NCI-H2107 (cell line): ENCODE measurements around the gene DDX59.
A peak's percentile ranks its signal among the peaks of the same experiment; 100 is the strongest.

Experiments
- DNase-seq: peaks from one replicate; lab custom pipeline; 2025; lab: John Stamatoyannopoulos, UW

Gene DDX59

DNA sequence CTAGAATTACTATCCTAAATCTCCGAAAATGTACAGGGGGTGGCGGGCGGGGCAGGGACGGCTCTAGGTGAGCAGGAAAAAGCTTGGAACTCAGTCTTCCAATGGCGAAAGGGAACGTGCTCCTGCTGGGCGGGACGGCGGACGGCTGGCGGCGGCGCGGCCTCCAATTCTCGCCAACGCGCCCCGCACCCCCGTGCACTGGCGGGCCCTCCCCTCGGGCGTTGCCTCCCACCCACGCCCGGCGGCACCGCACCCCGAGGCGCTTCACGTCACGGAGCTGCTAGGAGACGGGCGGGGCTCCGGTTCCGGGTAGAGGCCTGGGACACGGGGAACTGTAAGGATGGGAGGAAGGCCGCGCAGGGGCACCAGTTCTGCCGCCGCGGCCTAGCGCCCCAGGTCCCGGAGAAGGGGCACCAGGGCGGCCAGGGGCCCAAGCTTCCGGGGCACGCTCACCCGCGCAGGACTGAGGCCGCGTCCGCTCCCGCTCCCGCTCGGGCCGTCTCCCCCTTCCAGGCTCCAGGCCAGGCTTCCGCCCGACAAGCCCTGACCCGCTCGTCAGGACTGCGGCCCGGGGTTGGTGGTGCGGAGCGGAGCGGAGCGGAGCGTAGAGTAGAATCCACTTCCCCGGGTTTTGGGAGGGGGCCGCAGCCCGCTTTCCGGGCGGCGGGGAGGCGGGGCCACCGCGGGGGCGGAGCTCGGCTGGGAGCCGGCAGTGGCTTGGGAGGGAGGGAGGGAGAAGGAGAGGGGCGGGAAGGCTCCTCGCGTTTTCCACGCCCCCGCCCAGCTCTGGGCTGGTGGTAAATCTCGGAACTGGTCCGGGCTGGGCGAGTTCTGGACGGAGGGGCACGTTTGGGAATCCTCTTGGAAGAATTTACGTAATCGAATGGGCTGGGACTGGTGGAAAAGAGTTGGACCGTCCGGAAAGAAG lies at the start of gene DDX59:
Gene DDX59, minus strand, starts transcription at position 594 of the 928 bp plus-strand sequence. CDS start 3,167 bp downstream, outside the sequence.
- peak; percentile 95 for DNase-seq

DNA sequence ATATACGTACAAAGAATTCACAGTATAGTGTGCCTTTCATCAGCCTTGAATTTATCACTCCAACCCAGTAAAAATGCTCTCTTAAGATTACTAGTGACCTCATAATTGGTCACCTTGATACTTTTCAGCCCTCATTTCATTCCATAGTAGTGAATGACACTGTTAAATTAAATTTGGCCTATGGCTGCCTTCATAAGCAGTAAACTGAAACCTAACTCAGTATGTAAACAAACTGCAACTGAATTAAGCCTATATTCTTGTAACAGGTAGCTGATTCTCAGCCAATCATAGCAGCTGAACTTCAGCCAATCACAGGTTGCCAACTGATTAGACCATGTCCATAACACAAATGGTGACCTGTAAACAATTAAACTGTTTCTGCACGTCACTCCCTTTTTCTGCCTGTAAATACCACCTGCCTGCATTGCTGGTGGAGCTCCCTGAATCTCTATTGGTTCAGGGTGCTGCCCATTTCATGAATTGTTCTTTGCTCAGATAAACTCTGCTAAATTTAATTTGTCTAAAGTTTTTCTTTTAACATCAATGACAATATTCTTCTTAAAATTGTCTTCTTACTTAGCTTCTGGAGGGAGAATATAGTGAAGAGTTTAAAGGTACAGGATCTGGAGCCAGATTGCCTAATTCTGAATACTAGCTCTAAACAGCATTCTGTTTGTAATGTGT lies 44.9 kb upstream of the DDX59 start:
- no peak for DNase-seq

DNA sequence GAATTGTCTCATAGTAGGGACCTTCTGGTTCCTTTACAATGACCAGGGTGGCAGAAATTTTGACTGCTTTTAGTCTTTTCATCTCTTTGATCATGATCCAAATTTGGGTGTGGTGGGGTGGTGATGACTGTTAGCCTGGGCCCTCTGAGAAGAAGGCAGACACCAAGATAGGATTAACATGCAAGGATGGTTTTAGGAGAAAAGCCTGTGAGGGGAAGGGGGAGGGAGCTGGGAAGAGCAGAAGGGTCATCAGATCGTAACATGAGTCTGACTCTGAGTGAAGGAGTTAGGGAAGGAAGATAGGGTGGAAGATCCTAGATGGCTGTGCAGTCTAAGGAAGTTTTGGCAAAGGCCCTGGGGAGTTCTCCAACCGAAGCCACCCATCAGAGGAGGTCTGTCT lies 40.5 kb upstream of the DDX59 start:
- DNase-seq: no peak

DNA sequence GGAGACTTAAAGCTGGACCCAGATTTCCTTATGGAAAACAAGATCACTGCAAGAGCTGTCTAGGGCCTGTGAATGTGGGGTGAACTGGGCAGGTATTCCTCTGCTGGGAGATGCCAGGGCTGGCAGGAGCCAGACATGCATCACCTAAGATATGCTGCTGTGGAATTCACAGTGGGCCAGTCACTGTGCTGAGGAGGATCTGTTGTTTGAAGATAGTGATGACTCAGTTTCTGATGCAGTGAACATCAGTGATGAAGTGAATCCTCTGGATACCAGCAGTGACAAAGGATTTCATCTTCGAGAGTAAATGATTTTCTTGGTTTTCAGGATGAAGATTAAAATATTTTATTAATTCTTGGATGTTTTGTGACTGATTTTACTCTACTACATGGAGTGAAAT lies 39.1 kb upstream of the DDX59 start:
- DNase-seq: no peak

DNA sequence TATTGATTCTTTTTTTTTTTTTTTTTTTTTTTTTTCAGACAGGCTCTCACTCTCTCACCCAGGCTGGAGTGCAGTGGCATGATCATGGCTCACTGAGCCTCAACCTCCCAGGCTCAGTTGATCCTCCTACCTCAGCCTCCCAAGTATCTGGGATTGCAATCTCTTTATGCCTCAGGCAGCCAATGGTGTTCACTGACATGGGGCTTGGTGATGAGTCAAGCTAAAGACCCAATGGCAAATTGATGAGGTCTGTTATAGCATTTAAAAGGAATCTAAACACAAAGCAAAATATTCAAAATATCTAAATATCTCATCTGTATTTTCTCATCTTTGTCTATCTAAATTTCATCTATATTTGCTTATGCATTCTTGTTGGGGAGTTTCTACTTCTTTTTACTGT lies 38.5 kb upstream of the DDX59 start:
- DNase-seq: no peak

DNA sequence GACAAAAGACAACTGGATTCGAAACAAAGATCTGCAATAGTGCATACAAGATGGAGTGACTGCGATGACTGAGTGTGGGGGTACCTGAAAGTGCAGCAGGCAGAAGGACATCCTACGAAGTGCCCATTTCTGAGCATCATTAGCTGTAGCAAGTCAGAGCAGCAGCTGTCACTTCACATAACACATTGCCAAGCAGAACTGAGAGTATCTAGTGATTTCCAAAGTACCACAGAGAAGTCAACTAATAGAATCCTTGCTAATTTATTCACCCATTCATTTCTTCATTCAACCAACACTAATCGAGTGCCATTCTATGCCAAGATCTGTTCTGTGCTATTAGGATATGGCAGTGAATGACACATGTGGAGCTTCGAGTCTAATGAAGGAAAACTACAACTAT lies 37.4 kb upstream of the DDX59 start:
- no peak for DNase-seq

DNA sequence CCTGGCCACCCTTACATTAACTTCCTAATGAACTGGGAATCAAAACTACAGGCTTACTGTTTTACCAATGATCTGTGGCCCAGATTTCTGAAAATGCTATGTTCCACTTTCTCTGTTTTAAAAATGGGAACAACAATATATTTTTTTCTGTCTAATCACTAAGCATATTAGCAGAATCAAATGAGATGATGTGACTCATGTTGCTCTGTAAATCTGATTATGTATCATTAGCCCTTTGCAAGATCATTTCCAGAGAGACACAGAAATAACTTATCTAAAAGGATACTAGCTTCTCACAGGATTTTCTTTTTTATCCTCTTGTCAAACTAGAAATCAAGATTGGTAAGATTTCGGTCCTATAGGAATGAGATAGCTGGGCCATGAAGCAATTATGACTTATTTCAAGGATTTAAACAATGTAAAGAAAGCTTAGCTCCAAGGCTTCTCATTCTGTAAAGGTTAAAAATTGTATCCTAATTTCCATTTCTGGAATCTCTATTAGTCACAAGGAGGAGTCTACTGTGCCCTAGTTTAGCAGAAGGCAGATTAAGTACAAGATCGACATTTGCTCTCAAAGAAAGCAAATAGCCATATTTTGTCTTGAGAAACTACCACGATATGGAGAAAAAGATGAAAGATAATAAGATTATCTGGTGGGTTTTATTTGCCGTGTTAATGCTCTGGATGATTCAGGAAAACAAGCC lies 36.6 kb upstream of the DDX59 start:
- no peak for DNase-seq

DNA sequence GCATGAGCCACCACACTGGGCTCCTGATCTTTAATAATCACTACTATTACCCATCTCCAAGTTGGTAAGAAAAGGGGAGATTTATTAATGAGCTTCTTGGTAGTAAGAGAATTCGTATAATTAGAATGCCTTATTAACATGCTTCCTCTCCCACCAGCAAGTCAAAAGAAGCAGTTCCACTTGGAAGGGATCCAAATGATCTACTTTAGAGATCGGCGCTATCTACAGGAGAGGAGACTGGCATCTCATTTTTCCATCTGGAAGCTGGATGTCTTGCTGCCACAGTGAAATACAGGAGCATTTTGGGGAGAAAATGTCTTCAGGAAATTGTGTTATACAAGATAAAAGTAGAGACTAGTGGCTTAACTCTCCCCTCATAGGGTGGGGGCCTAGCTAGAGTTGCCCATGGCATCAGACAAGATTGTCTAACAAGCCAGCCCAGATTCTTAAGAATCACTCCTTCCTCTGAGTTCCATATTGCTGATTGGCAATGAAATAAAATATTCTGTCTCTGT lies 35.3 kb upstream of the DDX59 start:
- no peak for DNase-seq

DNA sequence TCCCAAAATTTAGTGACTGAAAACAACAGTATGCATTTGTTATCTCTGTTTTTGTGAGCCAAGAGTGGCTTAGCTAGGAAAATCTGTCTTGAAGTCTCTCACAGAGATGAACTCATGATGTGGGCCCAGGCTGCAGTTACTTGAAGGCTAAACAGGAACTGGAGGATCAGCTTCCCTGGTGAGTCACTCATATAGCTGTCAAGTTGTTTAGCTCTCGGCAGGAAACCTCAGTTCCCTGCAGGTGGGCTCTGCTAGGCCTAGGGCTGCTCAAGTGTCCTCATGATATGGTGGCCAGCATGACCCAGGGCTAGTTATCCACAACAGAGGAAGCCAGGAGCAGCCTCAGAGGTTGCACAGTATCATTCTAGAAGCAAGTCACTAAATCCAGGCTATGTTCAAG lies 30.2 kb upstream of the DDX59 start:
- no peak for DNase-seq

DNA sequence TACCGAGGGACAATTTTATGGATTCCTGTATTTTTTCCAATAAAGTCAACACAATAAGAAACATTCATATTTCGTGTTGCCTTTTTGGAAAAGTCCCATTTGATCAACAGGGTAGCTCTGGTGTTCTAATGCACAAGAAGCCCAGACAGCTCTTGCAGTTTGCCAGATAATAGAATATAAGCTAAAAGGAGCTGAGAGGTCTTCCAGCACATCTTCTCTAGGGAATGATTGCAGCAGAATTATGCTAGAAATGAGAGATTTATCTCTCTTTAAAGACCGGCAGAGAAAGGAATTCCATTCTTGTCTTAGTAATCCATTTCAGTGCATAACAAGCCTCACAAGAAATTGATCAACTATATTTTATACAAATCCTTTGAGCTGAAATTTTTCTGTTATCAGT lies 25.0 kb upstream of the DDX59 start:
- DNase-seq: no peak

DNA sequence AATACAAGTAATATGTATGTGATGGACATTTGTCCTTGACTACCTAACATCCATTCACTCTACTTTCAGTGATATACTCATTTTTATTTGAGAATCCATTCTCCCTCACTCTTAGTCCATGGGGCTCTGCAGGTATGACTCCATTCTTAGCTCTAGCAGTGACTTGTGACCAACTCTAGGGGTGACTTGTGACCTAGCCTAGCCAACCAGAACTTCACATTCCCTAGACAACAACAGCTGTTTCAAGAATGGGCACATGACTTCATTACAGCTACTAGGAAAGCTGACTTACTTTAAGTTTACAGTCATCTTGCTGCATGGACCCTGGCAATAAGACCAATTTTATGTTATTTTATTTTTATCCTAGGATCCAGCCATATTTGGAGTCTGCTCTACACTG lies 23.6 kb upstream of the DDX59 start:
- no peak for DNase-seq

DNA sequence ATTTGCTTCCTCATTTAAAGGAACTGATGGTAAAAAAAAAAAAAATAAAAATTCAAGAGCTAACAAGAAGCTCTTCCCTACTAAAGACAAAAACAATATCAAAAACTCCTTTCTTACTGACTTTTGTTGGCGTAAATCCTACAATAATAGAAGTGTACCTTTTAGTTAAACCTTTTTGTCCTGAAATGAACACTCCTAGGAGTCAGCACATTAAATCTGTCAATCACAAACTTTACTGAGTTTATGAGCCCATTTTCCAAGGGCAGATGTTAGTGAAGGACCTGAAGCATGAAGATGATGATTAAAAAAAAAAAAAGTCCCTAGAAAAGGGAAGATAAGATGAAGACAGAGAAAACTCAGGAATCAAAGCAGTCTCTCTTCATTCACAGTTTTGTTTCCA lies 22.6 kb upstream of the DDX59 start:
- DNase-seq: no peak

DNA sequence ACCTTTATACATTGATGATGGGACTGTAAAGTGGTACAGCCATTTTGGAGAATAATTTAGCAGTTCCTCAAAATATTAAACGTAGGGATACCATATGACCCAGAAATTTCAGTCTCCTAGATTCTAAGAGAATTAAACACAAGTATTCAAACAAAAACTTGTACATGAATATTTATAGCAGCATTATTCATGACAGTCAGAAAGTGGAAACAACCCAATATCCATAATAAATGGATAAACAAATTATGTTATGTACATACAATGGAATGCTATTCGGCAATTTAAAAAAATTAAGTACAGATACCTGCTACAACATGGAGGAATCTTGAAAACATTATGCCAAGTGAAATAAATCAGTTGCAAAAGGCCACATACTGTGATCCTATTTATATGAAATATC lies 16.9 kb upstream of the DDX59 start:
- no peak for DNase-seq

DNA sequence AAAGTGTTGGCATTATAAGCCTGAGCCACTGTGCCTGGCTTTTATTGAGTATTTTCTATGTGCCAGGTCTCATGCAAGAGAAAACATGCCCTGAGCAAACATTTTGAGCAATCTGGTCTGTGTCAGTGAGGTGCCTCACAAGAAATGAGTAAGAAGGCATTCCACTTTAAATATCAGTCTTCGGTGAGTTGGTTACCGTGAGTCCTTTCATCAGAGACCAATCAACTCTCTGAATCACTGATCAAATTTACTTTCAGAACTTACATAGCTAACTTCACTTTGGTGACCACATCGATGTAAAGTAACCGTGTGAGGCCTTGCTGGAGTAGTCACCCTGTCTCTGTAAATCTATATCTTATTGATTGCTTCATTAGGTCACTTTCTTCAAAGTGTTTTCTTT lies 14.3 kb upstream of the DDX59 start:
- DNase-seq: no peak

DNA sequence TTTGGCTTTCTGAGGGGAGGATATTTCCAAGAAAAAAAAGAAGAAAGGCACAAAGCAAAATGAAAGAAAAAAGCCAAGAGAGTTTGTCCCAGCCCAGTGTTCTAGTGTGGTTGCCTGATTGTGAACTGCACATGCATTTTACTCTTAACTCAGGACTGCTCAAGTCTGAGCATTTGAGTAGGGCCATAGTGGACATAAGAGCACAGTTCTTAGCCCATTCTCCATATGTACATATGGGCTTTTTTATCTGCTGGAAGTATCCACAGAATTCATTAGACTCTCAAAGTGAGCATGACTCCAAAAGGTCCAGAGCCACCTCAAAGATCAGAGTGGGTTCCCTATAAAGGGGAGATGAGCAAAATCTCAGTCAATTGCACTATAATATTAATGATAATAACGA lies 13.6 kb upstream of the DDX59 start:
- DNase-seq: no peak

DNA sequence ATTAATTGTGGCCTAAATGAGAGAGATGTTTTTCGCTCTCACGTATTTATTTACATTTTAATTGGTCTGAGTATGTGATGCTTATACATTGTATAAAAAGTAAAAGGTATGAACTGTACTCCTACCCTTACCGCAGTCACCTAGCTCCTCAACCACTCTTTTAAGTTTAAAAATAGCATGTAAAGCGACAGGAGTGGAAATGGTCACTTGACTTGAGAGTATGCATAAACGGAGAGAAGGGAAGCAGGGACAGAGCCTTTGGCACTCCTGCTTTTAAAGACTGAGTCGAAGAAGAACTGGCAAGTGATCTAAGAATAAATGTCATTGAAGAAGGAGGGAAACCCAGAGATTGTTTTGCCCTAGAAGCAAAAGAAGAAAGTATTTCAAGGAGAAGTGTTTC lies 11.5 kb upstream of the DDX59 start:
- no peak for DNase-seq

DNA sequence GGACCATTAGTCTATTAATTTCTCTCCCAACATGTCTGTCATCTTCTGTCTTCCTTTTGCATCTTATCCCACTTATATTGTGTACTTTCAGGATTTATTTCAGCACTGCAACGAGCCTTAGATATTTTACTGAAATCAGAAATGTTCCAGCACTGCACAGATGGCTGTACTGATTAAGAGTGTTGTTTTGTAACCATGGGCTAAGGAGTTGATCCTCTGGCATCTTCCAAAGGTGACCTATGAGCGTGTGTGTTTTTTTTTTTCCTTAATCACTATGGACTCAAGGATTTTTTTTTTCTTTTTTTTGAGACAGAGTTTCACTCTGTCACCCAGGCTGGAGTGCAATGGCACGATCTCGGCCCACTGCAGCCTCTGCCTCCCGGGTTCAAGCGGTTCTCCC lies 7.1 kb upstream of the DDX59 start:
- DNase-seq: no peak

DNA sequence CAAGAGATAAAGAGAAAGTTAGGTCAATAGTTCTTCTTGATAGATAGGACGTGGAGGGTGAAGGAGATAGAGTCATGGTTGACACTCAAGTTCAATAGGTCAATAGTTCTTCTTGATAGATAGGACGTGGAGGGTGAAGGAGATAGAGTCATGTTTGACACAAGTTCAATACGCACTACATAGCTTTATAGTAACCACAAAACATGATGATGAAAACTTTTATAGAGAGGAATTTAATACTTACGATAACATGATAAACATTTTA lies 5.8 kb upstream of the DDX59 start:
- DNase-seq: no peak

DNA sequence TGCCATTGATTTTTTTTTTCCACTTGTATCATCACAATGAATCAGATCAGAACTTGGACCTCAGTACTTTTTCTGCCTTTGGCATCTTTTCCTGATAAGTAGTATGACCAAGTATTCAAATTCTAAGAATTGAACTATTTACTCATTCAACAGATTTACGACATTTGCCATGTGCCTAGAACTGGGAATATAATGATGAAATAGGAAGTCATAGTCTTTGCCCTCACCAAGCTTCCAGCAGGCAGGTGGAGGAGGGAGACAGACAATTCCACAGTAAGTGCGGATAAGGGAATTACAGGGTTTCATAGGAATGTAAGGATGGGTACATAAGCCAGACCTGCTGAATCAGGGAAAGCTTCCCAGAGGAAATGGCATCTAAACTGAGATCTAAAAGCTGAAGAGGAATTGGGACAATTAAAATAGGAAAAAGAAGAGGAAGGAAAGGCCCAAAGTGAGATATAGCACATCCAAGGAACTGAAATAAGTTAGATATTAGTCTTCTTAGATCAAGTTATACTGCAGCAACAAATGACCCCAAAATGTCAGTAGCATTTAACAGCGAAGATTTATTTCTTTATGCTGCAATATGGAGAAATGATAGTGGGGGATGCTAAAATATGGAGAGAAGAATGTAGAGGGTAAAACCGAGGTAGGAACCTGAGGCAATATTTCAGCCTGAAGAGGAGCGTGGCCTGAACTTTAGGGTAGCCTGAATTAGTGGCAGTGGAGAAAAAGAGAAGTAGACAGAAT lies 5.3 kb upstream of the DDX59 start:
- no peak for DNase-seq

DNA sequence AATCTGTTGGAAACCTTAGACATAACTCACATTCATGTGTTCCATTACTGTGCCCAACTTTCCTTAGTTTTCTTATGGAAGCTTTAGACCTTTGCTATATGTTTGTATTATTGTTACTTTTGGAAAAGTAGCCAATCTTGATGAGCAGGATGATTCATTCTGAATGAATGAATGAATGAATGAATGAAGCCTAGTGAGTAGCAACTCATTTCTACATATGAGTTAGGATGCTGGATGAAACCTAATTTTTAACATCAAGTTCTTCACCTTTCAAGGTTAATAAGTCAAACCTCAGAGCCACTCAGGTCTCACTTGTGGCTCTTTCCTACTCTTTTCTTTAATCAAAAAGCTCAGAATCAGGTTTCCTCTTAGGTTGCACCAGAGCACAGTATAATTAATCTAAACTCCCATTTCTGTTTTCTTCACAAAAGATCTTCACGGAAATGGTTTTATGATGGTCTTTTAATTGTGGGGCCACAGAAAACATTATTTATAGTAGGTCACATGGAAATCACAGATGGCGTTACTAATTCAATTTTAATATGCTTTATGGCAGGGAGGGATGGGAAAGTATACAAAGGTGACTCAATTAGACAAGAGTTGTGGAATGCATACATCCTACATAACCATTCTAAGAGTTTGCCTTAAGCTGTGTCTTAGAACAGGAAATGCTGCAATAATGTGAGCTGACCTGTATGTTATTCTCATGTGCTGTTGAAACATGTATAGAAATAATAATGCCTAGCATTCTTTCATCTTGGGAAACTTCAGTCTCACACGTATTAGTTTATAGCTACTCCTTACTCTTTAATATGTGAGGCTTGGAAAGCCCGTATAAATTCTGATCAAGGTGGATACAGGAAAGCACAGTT lies 4.5 kb upstream of the DDX59 start:
- no peak for DNase-seq

DNA sequence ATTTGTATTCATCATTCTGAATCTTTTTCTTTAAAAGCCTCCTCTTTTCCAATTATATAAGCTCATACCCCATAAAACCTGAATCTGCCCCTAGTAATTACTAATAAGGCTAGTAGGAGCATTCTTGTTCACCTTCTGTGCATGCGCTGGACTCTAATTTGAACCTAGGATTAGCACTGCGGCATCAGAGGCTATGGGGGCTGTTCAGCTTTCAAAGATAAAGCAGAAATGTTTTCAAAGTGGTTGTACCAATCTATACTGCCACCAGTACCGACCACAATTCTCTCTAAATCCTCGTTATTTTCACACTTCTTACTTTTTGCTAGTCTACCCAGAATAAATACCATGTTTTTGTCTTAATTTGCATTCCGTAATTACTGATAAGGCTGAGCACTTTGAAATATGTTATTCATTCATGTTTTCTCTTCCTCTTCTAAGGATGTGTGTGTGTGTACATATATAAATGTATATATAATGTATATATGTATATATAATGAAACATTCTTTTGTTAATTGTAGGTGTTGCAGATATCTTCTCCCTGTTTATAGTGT lies 1.6 kb upstream of the DDX59 start:
- DNase-seq: no peak
